Breast epithelium (tissue), 4 donors: Measurements from ENCODE around the gene GNRH2. TPM values are rescaled to one million over a fixed set of nuclear protein-coding genes. Genes with fewer than 3 reads are reported as not detected.
"Not testable (repeated sequence)": the region's sequence is repeated elsewhere in the genome, so short reads cannot be mapped to it uniquely, and the experiment has no call there.

Experiments
- DNase-seq, 2 donors: peaks; one replicate each; pipeline ENCODE4 v3.0.0-alpha.2; 2019; ENCODE audit warnings: low spot score in 2 of 2
- H3K27ac ChIP-seq, 2 donors: fragments of 200-600 bp; sonication (generic) in 1 of 2; one replicate each; pipeline ENCODE4 v1.5.1; 2016 to 2019; ENCODE audit warnings: mild to moderate bottlenecking in 1 of 2
- H3K27me3 ChIP-seq, 2 donors: fragments of 200-600 bp; sonication (generic) in 1 of 2; one replicate each; pipeline versions ENCODE4 v1.5.1 to v1.6.0; 2017 to 2019; ENCODE audit warnings: control low read depth in 1 of 2, mild to moderate bottlenecking in 1 of 2
- H3K36me3 ChIP-seq: fragments of 200-600 bp; one replicate; pipeline ENCODE4 v1.5.1; 2019
- H3K4me1 ChIP-seq, 2 donors: fragments of 200-600 bp; sonication (generic); one replicate each; pipeline ENCODE4 v1.5.1; 2016 to 2019; ENCODE audit warnings: control low read depth in 1 of 2
- H3K4me3 ChIP-seq, 3 donors: fragments of 200-600 bp; sonication (generic); 1 replicate in 2 of 3; 2 replicates in 1 of 3; pipeline ENCODE4 v1.5.1; 2016 to 2019; ENCODE audit warnings: mild to moderate bottlenecking in 3 of 3, moderate library complexity in 2 of 3
- H3K9me3 ChIP-seq, 2 donors: fragments of 200-600 bp; sonication (generic) in 1 of 2; one replicate each; pipeline ENCODE4 v1.5.1; 2016 to 2019; ENCODE audit warnings: control low read depth in 1 of 2
- POLR2A ChIP-seq: fragments of 450-650 bp; IDR thresholded peaks from one replicate; pipeline ENCODE4 v1.6.1; 2016; ENCODE audit warnings: antibody characterized with exemption, mild to moderate bottlenecking, moderate library complexity
- POLR2AphosphoS5 ChIP-seq, 3 donors: sonication (generic); formaldehyde crosslinking; IDR thresholded peaks; one replicate each; pipeline ENCODE4 v1.6.1; 2017; ENCODE audit warnings: antibody characterized with exemption in 3 of 3
- intact Hi-C: fragments of 100-400 bp; cut with DNase I; formaldehyde crosslinking; loops from one replicate; pipeline ENCODE4 v1.15.1; 2023; ENCODE audit warnings: low total_unique reads
- total RNA-seq, 3 donors: library from RNA; depleted of rRNA; stranded (reverse); fragments of >200 nt; gene quantifications; one replicate each; pipeline ENCODE4 v1.1.0, GENCODE V29; 2016
- TF ChIP-seq, protein P1 (sequence below), 3 donors: fragments of 450-650 bp; IDR thresholded peaks; one replicate each; pipeline ENCODE4 v1.5.1; 2016 to 2017; ENCODE audit warnings: antibody characterized with exemption in 3 of 3, mild to moderate bottlenecking in 3 of 3, moderate library complexity in 3 of 3

The GNRH2 gene
- total RNA-seq, 3 donors from 2014 or later, result not detected

DNA sequence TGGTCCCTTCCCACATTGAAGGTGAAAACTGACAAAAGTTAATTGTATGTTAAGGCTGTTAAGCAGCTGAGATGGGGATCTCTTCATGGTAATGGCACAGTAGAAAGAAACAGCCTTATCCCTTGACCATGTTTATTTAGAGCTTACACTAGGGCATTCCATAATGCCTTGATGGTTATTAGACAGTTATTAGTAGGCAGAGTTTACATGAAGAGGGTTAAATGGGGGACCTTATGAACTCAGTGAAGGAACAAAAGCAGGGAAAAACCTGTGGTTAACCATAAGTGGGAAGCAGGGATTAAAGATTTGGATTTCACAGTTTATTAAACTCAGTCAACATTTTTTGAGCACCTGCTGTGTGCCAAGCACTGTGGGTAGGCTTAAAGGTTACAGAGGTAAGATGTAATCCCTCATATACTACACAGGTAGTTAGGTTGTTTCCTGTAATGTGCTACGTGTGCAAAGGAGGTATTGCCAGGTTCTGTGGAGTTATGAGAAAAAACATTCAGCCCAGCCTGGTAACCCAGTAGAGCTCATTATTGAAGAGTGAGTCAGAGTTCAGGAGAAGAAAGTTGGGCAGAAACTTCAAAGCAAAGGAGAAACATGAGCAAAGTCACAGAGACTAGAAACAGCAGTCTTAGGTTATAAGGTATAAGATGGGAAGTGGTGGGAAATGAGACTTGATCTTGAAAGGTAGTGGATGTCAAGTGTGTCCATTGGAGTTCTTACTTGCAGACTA lies 32.3 kb upstream of the GNRH2 start:
- Histone ChIP-seq H3K4me3 (no peak overlapping the region), H3K9me3 (no peaks in the 10 kb centered on the region), H3K27me3 (no peaks in the 10 kb centered on the region), H3K27ac (no peak overlapping the region), H3K36me3 (no peaks in the 10 kb centered on the region), H3K4me1 (no peaks in the 10 kb centered on the region)
- DNase-seq, result no peak
- intact Hi-C loops, result no loop called here
- TF ChIP-seq, protein P1, sequence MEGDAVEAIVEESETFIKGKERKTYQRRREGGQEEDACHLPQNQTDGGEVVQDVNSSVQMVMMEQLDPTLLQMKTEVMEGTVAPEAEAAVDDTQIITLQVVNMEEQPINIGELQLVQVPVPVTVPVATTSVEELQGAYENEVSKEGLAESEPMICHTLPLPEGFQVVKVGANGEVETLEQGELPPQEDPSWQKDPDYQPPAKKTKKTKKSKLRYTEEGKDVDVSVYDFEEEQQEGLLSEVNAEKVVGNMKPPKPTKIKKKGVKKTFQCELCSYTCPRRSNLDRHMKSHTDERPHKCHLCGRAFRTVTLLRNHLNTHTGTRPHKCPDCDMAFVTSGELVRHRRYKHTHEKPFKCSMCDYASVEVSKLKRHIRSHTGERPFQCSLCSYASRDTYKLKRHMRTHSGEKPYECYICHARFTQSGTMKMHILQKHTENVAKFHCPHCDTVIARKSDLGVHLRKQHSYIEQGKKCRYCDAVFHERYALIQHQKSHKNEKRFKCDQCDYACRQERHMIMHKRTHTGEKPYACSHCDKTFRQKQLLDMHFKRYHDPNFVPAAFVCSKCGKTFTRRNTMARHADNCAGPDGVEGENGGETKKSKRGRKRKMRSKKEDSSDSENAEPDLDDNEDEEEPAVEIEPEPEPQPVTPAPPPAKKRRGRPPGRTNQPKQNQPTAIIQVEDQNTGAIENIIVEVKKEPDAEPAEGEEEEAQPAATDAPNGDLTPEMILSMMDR (IDR thresholded peaks at IDR 0.05), result no peak
- no peak for TF ChIP-seq POLR2A

DNA sequence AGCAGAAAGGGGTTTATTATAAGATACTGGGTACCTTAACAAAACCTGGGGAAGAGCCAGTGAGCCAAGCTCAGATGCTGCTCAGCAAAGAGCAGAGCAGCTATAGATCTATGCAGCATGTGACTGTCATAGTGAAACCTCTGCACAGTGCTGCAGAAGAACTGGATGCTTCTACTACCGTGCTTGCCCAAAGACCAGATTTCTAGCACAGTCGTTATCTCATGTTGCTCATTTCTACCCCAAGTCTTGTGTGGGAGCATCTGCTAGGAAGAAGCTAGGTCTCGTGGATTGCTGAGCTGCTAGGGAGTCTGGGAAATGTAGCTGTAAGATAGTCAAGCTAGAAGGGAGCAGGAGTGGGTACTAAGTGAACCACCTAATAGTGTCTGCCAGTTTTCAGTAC lies 31.7 kb upstream of the GNRH2 start:
- intact Hi-C loops, result no loop called here
- H3K9me3 ChIP-seq, result no peaks in the 10 kb centered on the region
- no peak overlapping the region for H3K4me3 ChIP-seq
- H3K4me1 ChIP-seq, result no peaks in the 10 kb centered on the region
- TF ChIP-seq POLR2AphosphoS5 (IDR thresholded peaks at IDR 0.05), result no peak
- TF ChIP-seq POLR2A, result no peak
- TF ChIP-seq, protein P1 (IDR thresholded peaks at IDR 0.05), result no peak
- H3K36me3 ChIP-seq, result no peaks in the 10 kb centered on the region
- H3K27ac ChIP-seq, result no peak overlapping the region
- no peaks in the 10 kb centered on the region for H3K27me3 ChIP-seq
- DNase-seq, result no peak

DNA sequence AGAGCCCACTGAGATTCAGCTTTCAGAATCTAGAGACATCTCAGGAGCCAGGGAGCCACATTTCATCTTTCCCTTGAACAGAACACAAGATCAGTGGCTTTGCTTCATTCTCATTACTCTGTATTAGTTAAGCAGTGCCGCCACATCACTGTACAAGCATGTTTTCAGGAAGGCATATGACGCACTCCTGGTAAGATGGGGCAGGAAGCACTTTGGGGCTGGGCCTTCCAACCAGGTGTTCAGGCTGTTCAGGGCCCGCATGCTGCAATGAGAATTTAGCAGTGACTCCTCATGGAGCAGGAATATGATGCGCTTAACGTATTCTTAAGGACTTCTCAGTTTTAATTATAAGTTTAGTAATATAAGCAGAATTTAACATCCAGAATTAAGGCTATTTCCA lies 29.7 kb upstream of the GNRH2 start:
- H3K9me3 ChIP-seq, result no peaks in the 10 kb centered on the region
- H3K27ac ChIP-seq, result no peak overlapping the region
- no peaks in the 10 kb centered on the region for H3K4me1 ChIP-seq
- no peak overlapping the region for H3K4me3 ChIP-seq
- TF ChIP-seq, protein P1 (IDR thresholded peaks at IDR 0.05), result no peak
- TF ChIP-seq POLR2A (no peak), POLR2AphosphoS5 (IDR thresholded peaks at IDR 0.05) (no peak)
- H3K27me3 ChIP-seq, result no peaks in the 10 kb centered on the region
- intact Hi-C loops, result no loop called here
- no peak for DNase-seq
- no peaks in the 10 kb centered on the region for H3K36me3 ChIP-seq

DNA sequence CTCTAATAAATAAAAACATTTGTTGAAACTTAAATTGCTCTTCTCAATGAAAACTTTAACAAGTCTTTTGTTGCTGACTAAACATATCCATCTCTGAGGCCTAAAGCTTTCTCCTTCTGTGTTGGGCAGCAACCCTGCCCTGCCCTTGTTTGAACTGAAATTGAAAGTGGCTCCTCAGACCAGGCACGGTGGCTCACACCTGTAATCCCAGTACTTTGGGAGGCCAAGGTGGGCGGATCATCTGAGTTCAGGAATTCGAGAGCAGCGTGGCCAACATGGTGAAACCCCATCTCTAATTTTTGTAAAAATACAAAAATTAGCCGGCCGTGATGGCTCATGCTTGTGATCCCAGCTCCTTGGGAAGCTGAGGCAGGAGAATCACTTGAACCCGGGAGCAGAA lies 29.2 kb upstream of the GNRH2 start:
- TF ChIP-seq POLR2AphosphoS5 (IDR thresholded peaks at IDR 0.05) (no peak), POLR2A (no peak)
- TF ChIP-seq, protein P1 (IDR thresholded peaks at IDR 0.05), result no peak
- no peak overlapping the region for H3K4me3 ChIP-seq
- no peaks in the 10 kb centered on the region for H3K4me1 ChIP-seq
- H3K36me3 ChIP-seq, result no peaks in the 10 kb centered on the region
- H3K27ac ChIP-seq, result no peak overlapping the region
- no peaks in the 10 kb centered on the region for H3K27me3 ChIP-seq
- no peak for DNase-seq
- no peaks in the 10 kb centered on the region for H3K9me3 ChIP-seq
- intact Hi-C loops, result no loop called here

- Histone ChIP-seq H3K4me1 (no peaks in the 10 kb centered on the region), H3K27me3 (no peaks in the 10 kb centered on the region), H3K36me3 (no peaks in the 10 kb centered on the region), H3K4me3 (no peak overlapping the region), H3K9me3 (no peaks in the 10 kb centered on the region), H3K27ac (no peak overlapping the region)
- TF ChIP-seq, protein P1 (IDR thresholded peaks at IDR 0.05), result no peak
- TF ChIP-seq POLR2A, result no peak
- TF ChIP-seq POLR2AphosphoS5 (IDR thresholded peaks at IDR 0.05), result no peak
- intact Hi-C loops, result no loop called here
- DNase-seq, result no peak
These were observed 28.8 kb upstream of the GNRH2 start for GRCh38 chr20:3014662-3015061.

- DNase-seq, H3K9me3 ChIP-seq, H3K36me3 ChIP-seq, H3K27me3 ChIP-seq, H3K27ac ChIP-seq, H3K4me3 ChIP-seq, intact Hi-C loops, H3K4me1 ChIP-seq: not testable (repeated sequence)
These were observed 28.1 kb upstream of the GNRH2 start for GRCh38 chr20:3015302-3015701.
